Epithelial cell of esophagus (primary cell): Measurements from ENCODE around the gene C1orf116.

Experiments used
- DNase-seq: peaks from one replicate; pipeline ENCODE4 v3.0.0; 2010; ENCODE audit warnings: low read depth
- H3K4me3 ChIP-seq: 2 replicates; pipeline ENCODE4 v1.5.1; 2011; ENCODE audit warnings: mild to moderate bottlenecking, low read length, control low read depth
- CTCF ChIP-seq: IDR thresholded peaks from 2 replicates; pipeline ENCODE4 v1.5.1; 2011; ENCODE audit warnings: low read depth, mild to moderate bottlenecking, low read length, control low read depth, inconsistent platforms; ENCODE audit not compliant: insufficient read depth; ENCODE audit errors: missing control alignments

C1orf116 gene

GRCh38 chr1:207032528-207033017 lies at the start of gene C1orf116:
TSS of gene C1orf116 (minus strand) at chr1:207032756. CDS start at chr1:207027598, 5,158 bp downstream.
- peak; percentile 100 for DNase-seq
- peak within 1 kb of the TSS; percentile 100 for H3K4me3 ChIP-seq
- no peak for TF ChIP-seq CTCF

- no peak for DNase-seq
- TF ChIP-seq CTCF = no peak
- H3K4me3 ChIP-seq = no peak overlapping the region
These were observed 49.2 kb upstream of the C1orf116 start for GRCh38 chr1:207081806-207082205.

GRCh38 chr1:207081088-207081487 lies 48.5 kb upstream of the C1orf116 start:
- no peak overlapping the region for H3K4me3 ChIP-seq
- TF ChIP-seq CTCF = no peak
- no peak for DNase-seq

GRCh38 chr1:207079706-207080241 lies 47.2 kb upstream of the C1orf116 start:
- H3K4me3 ChIP-seq = no peak overlapping the region
- no peak for TF ChIP-seq CTCF
- DNase-seq = no peak

- H3K4me3 ChIP-seq = no peak overlapping the region
- no peak for DNase-seq
- no peak for TF ChIP-seq CTCF
These were observed 46.1 kb upstream of the C1orf116 start for GRCh38 chr1:207078578-207079132.

GRCh38 chr1:207077470-207078377 lies 45.2 kb upstream of the C1orf116 start:
- peak; percentile 89 for DNase-seq
- H3K4me3 ChIP-seq = no peak overlapping the region
- peak; percentile 98 for TF ChIP-seq CTCF
